ENCODE data around the gene SUPT3H.

The SUPT3H gene

GRCh38 chr6:45032426-45032825 is 345.3 kb downstream of the SUPT3H start:
- H3K36me3 ChIP-seq (ENCODE audit: control insufficient read depth, insufficient read depth, low read length), result no peaks in the 10 kb centered on the region
- H3K27me3 ChIP-seq (ENCODE audit: control insufficient read depth, insufficient read depth, low read length), result no peaks in the 10 kb centered on the region
- no peak overlapping the region for H3K27ac ChIP-seq (ENCODE audit: low read depth, low read length)
- no peaks in the 10 kb centered on the region for H3K9me3 ChIP-seq (ENCODE audit: control insufficient read depth, insufficient read depth, low read length)
- no peak overlapping the region for H3K9ac ChIP-seq (ENCODE audit: low read depth, low read length)
- no peak overlapping the region for H3K4me3 ChIP-seq (ENCODE audit: low read depth, low read length)
- H3K4me1 ChIP-seq (ENCODE audit: control insufficient read depth, insufficient read depth, low read length), result no peaks in the 10 kb centered on the region

DNA sequence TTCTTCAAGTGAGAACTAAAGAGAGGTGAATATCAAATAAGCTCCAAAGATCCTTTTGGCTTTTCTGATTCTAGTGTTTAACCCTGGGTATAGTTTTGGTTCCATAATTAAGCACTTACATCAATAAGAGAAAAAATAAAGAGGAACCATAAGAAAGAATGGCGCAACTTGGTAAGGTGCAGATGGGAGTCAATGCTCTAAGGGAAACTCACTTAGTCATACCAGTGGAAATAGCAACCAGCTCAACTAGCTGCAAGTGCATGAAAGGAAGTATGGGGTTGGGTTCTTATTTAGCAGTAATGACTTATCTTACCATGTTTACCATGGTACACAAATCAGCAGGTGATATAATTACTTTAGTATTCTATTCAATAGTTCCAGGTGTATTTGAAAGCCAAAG is 346.1 kb downstream of the SUPT3H start:
- H3K27me3 ChIP-seq (ENCODE audit: control insufficient read depth, insufficient read depth, low read length), result no peaks in the 10 kb centered on the region
- H3K4me3 ChIP-seq (ENCODE audit: low read depth, low read length), result no peak overlapping the region
- H3K27ac ChIP-seq (ENCODE audit: low read depth, low read length), result no peak overlapping the region
- no peaks in the 10 kb centered on the region for H3K36me3 ChIP-seq (ENCODE audit: control insufficient read depth, insufficient read depth, low read length)
- H3K9me3 ChIP-seq (ENCODE audit: control insufficient read depth, insufficient read depth, low read length), result no peaks in the 10 kb centered on the region
- H3K9ac ChIP-seq (ENCODE audit: low read depth, low read length), result no peak overlapping the region
- H3K4me1 ChIP-seq (ENCODE audit: control insufficient read depth, insufficient read depth, low read length), result no peaks in the 10 kb centered on the region

GRCh38 chr6:45027126-45027525 is 350.6 kb downstream of the SUPT3H start:
- no peak overlapping the region for H3K4me3 ChIP-seq (ENCODE audit: low read depth, low read length)
- H3K4me1 ChIP-seq (ENCODE audit: control insufficient read depth, insufficient read depth, low read length), result no peaks in the 10 kb centered on the region
- no peaks in the 10 kb centered on the region for H3K36me3 ChIP-seq (ENCODE audit: control insufficient read depth, insufficient read depth, low read length)
- H3K27ac ChIP-seq (ENCODE audit: low read depth, low read length), result no peak overlapping the region
- H3K9me3 ChIP-seq (ENCODE audit: control insufficient read depth, insufficient read depth, low read length), result no peaks in the 10 kb centered on the region
- H3K9ac ChIP-seq (ENCODE audit: low read depth, low read length), result no peak overlapping the region
- no peaks in the 10 kb centered on the region for H3K27me3 ChIP-seq (ENCODE audit: control insufficient read depth, insufficient read depth, low read length)

DNA sequence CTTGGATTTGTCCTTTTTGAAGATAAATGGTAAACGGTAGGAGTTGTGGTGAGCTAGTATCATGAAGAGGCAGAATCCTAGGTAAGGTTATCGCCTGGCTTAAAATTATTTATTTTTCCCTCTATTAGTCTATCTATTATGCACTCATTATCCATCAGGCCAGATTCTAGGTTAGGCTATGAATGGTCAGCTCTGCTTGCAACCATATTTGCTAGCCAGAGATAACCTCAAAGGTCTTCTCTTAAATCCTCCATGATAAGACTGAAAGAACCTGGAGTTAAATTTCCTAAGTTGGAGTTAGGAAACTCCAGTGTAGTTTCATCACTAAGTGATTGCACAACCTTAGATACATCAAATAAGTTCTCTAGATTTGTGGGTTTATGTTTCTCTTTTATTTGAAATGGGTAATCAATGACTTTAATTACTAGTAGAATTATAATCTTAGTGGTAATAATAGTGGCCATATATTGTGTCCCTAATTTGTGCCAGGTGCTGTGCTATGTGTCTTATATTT is 351.7 kb downstream of the SUPT3H start:
- Histone ChIP-seq H3K4me3 (ENCODE audit: low read depth, low read length) (no peak overlapping the region), H3K36me3 (ENCODE audit: control insufficient read depth, insufficient read depth, low read length) (no peaks in the 10 kb centered on the region), H3K9me3 (ENCODE audit: control insufficient read depth, insufficient read depth, low read length) (no peaks in the 10 kb centered on the region), H3K27me3 (ENCODE audit: control insufficient read depth, insufficient read depth, low read length) (no peaks in the 10 kb centered on the region), H3K4me1 (ENCODE audit: control insufficient read depth, insufficient read depth, low read length) (no peaks in the 10 kb centered on the region), H3K27ac (ENCODE audit: low read depth, low read length) (no peak overlapping the region), H3K9ac (ENCODE audit: low read depth, low read length) (no peak overlapping the region)

DNA sequence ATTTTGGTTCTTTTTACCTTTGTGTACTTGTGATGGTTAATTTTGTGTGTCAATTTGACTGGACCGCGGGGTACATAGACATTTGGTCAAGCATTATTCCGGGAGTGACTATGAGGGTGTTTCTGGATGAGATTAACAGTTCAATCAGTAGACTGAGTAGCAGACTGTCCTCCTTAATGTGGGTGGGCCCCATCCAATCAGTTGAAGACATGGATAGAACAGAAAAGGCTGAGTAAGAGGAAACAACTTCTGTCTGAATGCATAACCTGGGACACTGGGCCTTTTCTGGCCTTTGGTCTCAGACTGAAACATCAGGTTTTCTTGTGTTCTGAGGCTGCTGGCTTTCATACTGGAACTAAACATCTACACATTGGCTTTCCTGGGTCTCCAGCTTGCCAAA is 353.1 kb downstream of the SUPT3H start:
- no peaks in the 10 kb centered on the region for H3K4me1 ChIP-seq (ENCODE audit: control insufficient read depth, insufficient read depth, low read length)
- no peak overlapping the region for H3K27ac ChIP-seq (ENCODE audit: low read depth, low read length)
- H3K36me3 ChIP-seq (ENCODE audit: control insufficient read depth, insufficient read depth, low read length), result no peaks in the 10 kb centered on the region
- H3K9ac ChIP-seq (ENCODE audit: low read depth, low read length), result no peak overlapping the region
- H3K9me3 ChIP-seq (ENCODE audit: control insufficient read depth, insufficient read depth, low read length), result no peaks in the 10 kb centered on the region
- no peak overlapping the region for H3K4me3 ChIP-seq (ENCODE audit: low read depth, low read length)
- H3K27me3 ChIP-seq (ENCODE audit: control insufficient read depth, insufficient read depth, low read length), result no peaks in the 10 kb centered on the region

GRCh38 chr6:45021676-45022075 is 356.1 kb downstream of the SUPT3H start:
- Histone ChIP-seq H3K4me3 (ENCODE audit: low read depth, low read length) (no peak overlapping the region), H3K9ac (ENCODE audit: low read depth, low read length) (no peak overlapping the region), H3K27me3 (ENCODE audit: control insufficient read depth, insufficient read depth, low read length) (no peaks in the 10 kb centered on the region), H3K36me3 (ENCODE audit: control insufficient read depth, insufficient read depth, low read length) (no peaks in the 10 kb centered on the region), H3K9me3 (ENCODE audit: control insufficient read depth, insufficient read depth, low read length) (no peaks in the 10 kb centered on the region), H3K4me1 (ENCODE audit: control insufficient read depth, insufficient read depth, low read length) (no peaks in the 10 kb centered on the region), H3K27ac (ENCODE audit: low read depth, low read length) (no peak overlapping the region)

DNA sequence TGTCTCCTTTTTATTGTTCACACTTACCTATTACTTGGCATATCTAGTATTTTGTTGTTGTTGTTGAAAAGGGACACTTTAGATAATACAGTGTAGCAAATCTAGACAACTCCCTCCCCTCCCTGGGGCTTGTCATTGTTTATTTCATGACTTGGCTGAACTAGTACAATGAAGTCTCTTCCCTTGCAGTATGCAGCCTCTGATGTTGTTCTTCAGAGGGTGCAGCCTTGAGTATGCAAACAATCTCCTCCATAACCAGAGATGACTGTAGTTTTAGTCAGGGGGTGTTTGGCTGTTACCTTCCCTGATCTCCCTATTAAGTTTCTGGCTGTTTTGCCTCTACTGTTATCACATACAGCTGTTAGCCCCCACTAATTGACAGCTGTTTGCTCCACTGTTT is 365.0 kb downstream of the SUPT3H start:
- Histone ChIP-seq H3K27me3 (ENCODE audit: control insufficient read depth, insufficient read depth, low read length) (no peaks in the 10 kb centered on the region), H3K9ac (ENCODE audit: low read depth, low read length) (no peak overlapping the region), H3K27ac (ENCODE audit: low read depth, low read length) (no peak overlapping the region), H3K9me3 (ENCODE audit: control insufficient read depth, insufficient read depth, low read length) (no peaks in the 10 kb centered on the region), H3K36me3 (ENCODE audit: control insufficient read depth, insufficient read depth, low read length) (peaks cover 11% of the 10 kb centered on the region; the same call in 1 of the 2 replicates), H3K4me1 (ENCODE audit: control insufficient read depth, insufficient read depth, low read length) (no peaks in the 10 kb centered on the region), H3K4me3 (ENCODE audit: low read depth, low read length) (no peak overlapping the region)

DNA sequence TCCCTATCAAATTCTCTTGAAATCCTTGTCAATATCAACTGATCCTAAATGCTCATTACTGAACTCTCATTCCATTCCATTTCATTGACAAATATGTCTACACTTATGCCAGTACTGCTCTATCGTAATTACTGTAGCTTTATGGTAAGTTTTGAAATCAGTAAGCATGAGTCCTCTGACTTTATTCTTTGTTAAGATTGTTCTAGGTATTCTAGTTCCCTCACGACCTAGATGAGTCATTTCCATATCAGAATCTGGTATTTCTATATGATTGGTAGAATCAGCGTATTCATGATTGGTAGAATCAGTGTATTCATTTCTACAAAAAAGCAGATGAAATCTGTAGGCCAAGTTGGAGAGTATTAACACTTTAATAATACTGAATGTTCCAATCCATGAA is 368.2 kb downstream of the SUPT3H start:
- no peak overlapping the region for H3K27ac ChIP-seq (ENCODE audit: low read depth, low read length)
- H3K4me1 ChIP-seq (ENCODE audit: control insufficient read depth, insufficient read depth, low read length), result no peaks in the 10 kb centered on the region
- H3K4me3 ChIP-seq (ENCODE audit: low read depth, low read length), result no peak overlapping the region

GRCh38 chr6:45006893-45007292 is 370.8 kb downstream of the SUPT3H start:
- Histone ChIP-seq H3K4me1 (ENCODE audit: control insufficient read depth, insufficient read depth, low read length) (no peaks in the 10 kb centered on the region), H3K27me3 (ENCODE audit: control insufficient read depth, insufficient read depth, low read length) (no peaks in the 10 kb centered on the region), H3K9ac (ENCODE audit: low read depth, low read length) (no peak overlapping the region), H3K4me3 (ENCODE audit: low read depth, low read length) (no peak overlapping the region), H3K27ac (ENCODE audit: low read depth, low read length) (no peak overlapping the region), H3K36me3 (ENCODE audit: control insufficient read depth, insufficient read depth, low read length) (no peaks in the 10 kb centered on the region), H3K9me3 (ENCODE audit: control insufficient read depth, insufficient read depth, low read length) (no peaks in the 10 kb centered on the region)

More for the DNA sequence above, 368.2 kb downstream of the SUPT3H start:
- H3K27me3 ChIP-seq (ENCODE audit: control insufficient read depth, insufficient read depth, low read length), result no peaks in the 10 kb centered on the region
- H3K9ac ChIP-seq (ENCODE audit: low read depth, low read length), result no peak overlapping the region
- H3K36me3 ChIP-seq (ENCODE audit: control insufficient read depth, insufficient read depth, low read length), result peaks cover 11% of the 10 kb centered on the region; the same call in 1 of the 2 replicates
- no peaks in the 10 kb centered on the region for H3K9me3 ChIP-seq (ENCODE audit: control insufficient read depth, insufficient read depth, low read length)

DNA sequence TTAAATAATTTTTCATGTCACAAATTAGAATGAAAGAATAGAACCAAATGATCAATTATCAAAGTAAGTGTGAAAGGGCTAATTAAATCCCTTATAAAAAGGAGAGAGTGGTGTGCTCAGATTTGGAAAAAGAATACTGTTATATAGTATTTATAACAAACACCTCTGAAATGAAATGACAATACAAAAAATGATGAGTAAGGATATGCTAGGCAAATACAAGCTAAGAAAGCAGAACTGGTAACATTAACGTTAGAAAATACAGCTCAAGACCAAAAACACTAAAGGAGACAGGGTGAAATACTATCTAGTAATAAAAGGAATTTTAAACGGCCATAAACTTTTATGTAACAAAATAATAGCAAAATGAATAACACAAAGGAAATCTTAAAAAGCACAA is 373.8 kb downstream of the SUPT3H start:
- Histone ChIP-seq H3K4me3 (ENCODE audit: low read depth, low read length) (no peak overlapping the region), H3K27ac (ENCODE audit: low read depth, low read length) (no peak overlapping the region), H3K9ac (ENCODE audit: low read depth, low read length) (no peak overlapping the region), H3K4me1 (ENCODE audit: control insufficient read depth, insufficient read depth, low read length) (no peaks in the 10 kb centered on the region), H3K27me3 (ENCODE audit: control insufficient read depth, insufficient read depth, low read length) (no peaks in the 10 kb centered on the region), H3K36me3 (ENCODE audit: control insufficient read depth, insufficient read depth, low read length) (no peaks in the 10 kb centered on the region), H3K9me3 (ENCODE audit: control insufficient read depth, insufficient read depth, low read length) (no peaks in the 10 kb centered on the region)

DNA sequence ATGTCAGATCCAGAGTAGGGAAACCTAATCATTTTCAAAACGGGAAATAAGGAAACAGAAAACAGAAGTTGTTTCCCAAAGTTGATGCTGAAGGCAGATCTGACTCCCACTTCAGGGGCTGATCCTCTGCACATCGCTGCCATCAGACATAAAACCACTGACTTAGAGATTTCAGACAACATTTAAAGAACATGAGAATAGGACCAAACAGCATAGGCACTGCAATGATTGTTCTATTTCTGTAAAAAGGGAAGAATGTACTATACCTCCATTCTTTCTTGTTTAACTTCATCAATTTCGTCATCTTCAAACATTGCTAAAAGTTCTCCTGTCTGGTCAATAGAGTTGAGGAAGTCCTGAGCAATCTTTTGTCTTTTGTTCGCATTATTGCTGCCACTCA is 374.3 kb downstream of the SUPT3H start:
- H3K4me1 ChIP-seq (ENCODE audit: control insufficient read depth, insufficient read depth, low read length), result no peaks in the 10 kb centered on the region
- H3K9me3 ChIP-seq (ENCODE audit: control insufficient read depth, insufficient read depth, low read length), result no peaks in the 10 kb centered on the region
- no peak overlapping the region for H3K9ac ChIP-seq (ENCODE audit: low read depth, low read length)
- H3K4me3 ChIP-seq (ENCODE audit: low read depth, low read length), result no peak overlapping the region
- H3K27ac ChIP-seq (ENCODE audit: low read depth, low read length), result no peak overlapping the region
- H3K36me3 ChIP-seq (ENCODE audit: control insufficient read depth, insufficient read depth, low read length), result no peaks in the 10 kb centered on the region
- H3K27me3 ChIP-seq (ENCODE audit: control insufficient read depth, insufficient read depth, low read length), result no peaks in the 10 kb centered on the region

Measured in HUES48 (cell line).